HUES64 (cell line): ENCODE data around the gene OLIG3.

Experiments used
- H3K27ac ChIP-seq: 2 replicates; pipeline ENCODE4 v1.7.0; 2013; ENCODE audit warnings: low read depth, low read length, inconsistent platforms
- H3K27me3 ChIP-seq: 2 replicates; pipeline ENCODE4 v1.6.1; 2013; ENCODE audit warnings: mild to moderate bottlenecking, low read length; ENCODE audit not compliant: insufficient read depth
- H3K36me3 ChIP-seq: 2 replicates; pipeline ENCODE4 v1.6.1; 2013; ENCODE audit warnings: mild to moderate bottlenecking, low read length; ENCODE audit not compliant: insufficient read depth
- H3K4me1 ChIP-seq: 2 replicates; pipeline ENCODE4 v1.6.1; 2013; ENCODE audit warnings: mild to moderate bottlenecking, low read length, moderate library complexity; ENCODE audit not compliant: insufficient read depth
- H3K4me3 ChIP-seq: 2 replicates; pipeline ENCODE4 v1.5.1; 2013; ENCODE audit warnings: mild to moderate bottlenecking, low read length, moderate library complexity
- H3K9ac ChIP-seq: 2 replicates; pipeline ENCODE4 v1.6.1; 2013; ENCODE audit warnings: mild to moderate bottlenecking, low read depth, low read length
- H3K9me3 ChIP-seq: 2 replicates; pipeline ENCODE4 v1.6.1; 2013; ENCODE audit warnings: low read depth, low read length; ENCODE audit not compliant: insufficient read depth
- WGBS: fragments of 150-250, 120-280 bp; methylation state at CpG from one replicate; pipeline ENCODE4 v1.1.7; 2013; ENCODE audit warnings: missing lambda C conversion rate; 5-methylcytosine and 5-hydroxymethylcytosine counted together

The OLIG3 gene

DNA sequence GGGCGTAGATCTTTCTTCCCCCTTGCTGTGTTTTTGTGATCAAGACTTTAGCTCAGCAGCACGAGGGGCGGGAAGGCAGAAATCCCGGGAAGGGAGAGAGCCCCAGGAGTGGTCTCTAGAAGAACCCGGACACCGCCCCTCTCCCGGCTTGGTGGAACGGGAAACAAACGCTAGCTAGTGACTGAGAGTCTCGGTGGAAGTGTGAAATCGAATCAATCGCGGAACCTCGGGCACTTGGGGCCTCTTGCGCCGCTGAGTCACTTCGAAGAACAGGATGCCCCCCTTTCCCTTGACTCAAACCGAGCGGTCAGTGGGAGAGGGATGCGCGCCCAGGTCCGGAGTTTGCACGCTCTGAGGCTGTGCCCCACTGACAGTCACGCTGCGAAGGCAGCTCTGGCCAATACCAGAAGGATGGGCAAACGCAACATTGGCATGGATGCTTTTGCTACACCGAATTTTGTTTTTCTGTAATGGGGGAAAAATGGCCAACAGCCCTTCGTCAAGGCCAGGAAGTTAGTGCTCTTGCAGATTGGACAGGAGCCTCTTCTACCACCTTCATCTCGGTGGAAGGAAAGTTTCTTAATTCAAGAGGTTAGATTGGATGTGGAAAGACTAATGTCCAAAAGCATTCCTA, 1.6 kb upstream of the OLIG3 start:
- peaks cover 99% of the 10 kb centered on the region for H3K27me3 ChIP-seq
- no peak overlapping the region for H3K9ac ChIP-seq
- H3K27ac ChIP-seq, result no peak overlapping the region
- peaks cover 42% of the 10 kb centered on the region for H3K4me1 ChIP-seq
- peak overlapping the region; percentile 49 for H3K4me3 ChIP-seq
- H3K36me3 ChIP-seq, result no peaks in the 10 kb centered on the region
- H3K9me3 ChIP-seq, result no peaks in the 10 kb centered on the region
- WGBS, result under 1% methylated on average over 28 of the region's 29 CpGs

DNA sequence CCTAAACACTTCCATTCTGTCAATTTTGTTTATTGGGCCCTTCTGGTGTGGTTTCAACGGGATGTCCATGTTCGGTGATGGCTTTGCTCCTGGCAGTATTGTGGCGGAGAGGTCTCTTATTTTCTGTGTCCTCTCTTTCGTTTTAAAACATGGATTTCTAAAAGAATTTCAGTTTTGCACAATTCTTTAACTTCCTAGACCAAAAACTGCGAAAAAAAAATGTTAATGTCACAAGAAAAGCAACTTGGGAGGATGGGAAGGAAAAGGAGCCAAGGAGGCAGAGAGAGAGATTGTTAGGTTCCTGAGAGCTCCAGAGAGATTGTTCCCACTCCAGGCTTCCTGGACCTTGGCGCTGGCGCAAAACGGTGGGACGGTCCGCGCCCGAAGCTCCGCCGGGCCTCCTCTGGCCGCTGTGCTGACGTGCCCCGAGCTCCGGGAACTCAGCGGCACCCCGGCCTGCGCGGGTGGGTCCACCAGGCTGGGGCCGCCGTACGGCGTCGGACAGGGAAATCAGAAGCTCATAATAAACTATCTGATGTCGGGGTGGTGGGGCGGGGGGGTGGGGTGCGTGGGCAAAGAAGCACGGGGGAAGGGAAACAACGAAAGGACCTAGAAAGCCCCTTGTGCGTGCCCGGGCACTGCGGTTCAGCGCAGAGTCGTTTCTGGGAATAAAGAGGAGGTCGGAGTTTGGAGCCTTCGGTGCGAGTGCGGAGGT, 951 bp upstream of the OLIG3 start:
- under 1% methylated on average over 40 of the region's 41 CpGs for WGBS
- no peaks in the 10 kb centered on the region for H3K9me3 ChIP-seq
- H3K4me3 ChIP-seq, result peak overlapping the region; percentile 49

DNA sequence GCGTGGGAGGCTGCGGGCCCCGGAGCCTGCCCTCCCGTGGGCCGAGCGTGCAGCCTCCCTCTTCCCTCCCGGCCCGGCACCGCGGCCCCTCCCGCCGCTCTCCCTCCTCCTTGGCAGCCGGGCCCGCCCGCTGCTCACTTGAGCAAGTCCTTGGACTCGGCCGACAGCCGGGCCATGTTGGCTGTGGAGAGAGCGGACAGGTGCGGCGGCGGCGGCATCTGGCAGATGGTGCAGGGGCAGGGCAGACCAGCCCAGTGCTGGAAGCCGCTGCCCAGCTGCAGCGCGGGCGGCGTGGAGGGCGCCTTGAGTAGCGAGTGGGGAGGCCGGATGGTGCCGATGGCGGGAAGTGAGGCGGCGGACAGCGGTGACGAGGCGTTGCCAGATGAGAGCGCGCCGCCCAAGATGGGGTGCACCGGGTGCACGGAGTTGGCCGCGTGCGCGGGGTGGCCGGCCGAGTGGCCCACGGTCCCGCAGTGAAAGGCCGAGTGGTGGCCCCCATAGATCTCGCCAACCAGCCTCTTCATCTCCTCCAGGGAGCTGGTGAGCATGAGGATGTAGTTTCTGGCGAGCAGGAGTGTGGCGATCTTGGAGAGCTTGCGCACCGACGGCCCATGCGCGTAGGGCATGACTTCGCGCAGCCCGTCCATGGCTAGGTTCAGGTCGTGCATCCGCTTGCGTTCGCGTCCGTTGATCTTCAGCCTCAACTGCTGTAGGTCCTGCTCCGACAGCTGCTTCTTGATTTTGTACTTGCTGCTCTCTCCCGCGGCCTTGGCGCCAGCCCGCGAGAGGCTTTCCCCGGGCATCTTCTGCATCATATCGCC, 766 bp downstream of the OLIG3 start:
- Histone ChIP-seq H3K4me1 (peaks cover 52% of the 10 kb centered on the region), H3K4me3 (peak overlapping the region; percentile 49), H3K9me3 (no peaks in the 10 kb centered on the region), H3K9ac (no peak overlapping the region), H3K27me3 (peaks cover 99% of the 10 kb centered on the region), H3K36me3 (no peaks in the 10 kb centered on the region), H3K27ac (peak overlapping the region; percentile 21; the same call in 1 of the 2 replicates)
- WGBS, result under 1% methylated on average over 76 of the region's 77 CpGs

More for the DNA sequence above, 951 bp upstream of the OLIG3 start:
- Histone ChIP-seq H3K36me3 (no peaks in the 10 kb centered on the region), H3K27ac (peak overlapping the region; percentile 46; the same call in 1 of the 2 replicates), H3K4me1 (peaks cover 49% of the 10 kb centered on the region), H3K27me3 (peaks cover 99% of the 10 kb centered on the region), H3K9ac (no peak overlapping the region)

GRCh38 chr6:137492289-137493217, 1.6 kb downstream of the OLIG3 start:
- no peak overlapping the region for H3K27ac ChIP-seq
- no peaks in the 10 kb centered on the region for H3K9me3 ChIP-seq
- no peaks in the 10 kb centered on the region for H3K36me3 ChIP-seq
- 1% methylated on average over 25 of the region's 29 CpGs for WGBS
- peaks cover 99% of the 10 kb centered on the region for H3K27me3 ChIP-seq
- peaks cover 54% of the 10 kb centered on the region for H3K4me1 ChIP-seq
- H3K4me3 ChIP-seq, result peak overlapping the region; percentile 49
- H3K9ac ChIP-seq, result no peak overlapping the region

DNA sequence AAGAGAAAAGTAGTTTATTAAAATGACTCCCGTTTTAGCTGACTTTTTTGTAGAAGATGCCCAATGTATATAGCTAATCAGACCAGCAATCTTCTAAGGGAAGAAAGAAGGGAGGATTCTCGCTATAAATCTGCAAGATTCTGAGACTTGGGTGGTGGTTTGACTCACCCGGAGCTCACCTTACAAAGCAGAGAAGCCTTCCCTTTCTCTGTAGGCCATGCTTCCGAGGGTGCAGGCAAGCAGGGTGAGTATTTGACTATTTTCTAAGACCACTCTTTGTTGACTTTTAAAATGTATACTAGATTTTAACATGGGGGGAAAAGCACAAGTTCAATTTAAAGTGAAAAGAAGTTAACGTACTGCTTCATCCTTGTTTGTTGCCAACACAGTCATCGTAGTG, 2.7 kb downstream of the OLIG3 start:
- WGBS, result 11% methylated on average over 5 of the region's 6 CpGs
- peaks cover 99% of the 10 kb centered on the region for H3K27me3 ChIP-seq

DNA sequence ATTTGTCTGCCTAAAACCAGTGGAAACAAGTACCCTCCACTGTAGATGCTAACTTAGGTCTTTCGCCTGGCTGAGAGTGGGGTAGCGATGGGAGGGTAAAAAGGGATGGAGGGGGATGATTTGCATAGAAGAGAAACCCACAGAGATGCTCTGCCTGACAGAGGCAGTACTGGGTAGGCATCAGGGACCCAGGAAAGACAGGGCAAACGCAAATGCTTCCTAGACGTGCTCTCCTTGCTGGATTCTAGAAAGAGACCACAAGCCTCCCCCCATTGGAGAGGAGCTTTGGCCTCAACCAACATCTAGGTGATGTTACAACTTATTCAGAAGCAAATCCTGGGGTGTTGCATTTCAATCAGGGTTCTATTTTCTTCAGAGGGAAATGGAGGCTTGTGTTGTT, 3.2 kb downstream of the OLIG3 start:
- H3K9ac ChIP-seq, result no peak overlapping the region
- H3K27me3 ChIP-seq, result peaks cover 99% of the 10 kb centered on the region
- no peaks in the 10 kb centered on the region for H3K9me3 ChIP-seq
- no peaks in the 10 kb centered on the region for H3K36me3 ChIP-seq
- 15% methylated on average over 4 of the region's 4 CpGs for WGBS
- no peak overlapping the region for H3K27ac ChIP-seq
- no peak overlapping the region for H3K4me3 ChIP-seq
- peaks cover 62% of the 10 kb centered on the region for H3K4me1 ChIP-seq

More for the DNA sequence above, 2.7 kb downstream of the OLIG3 start:
- Histone ChIP-seq H3K4me1 (peaks cover 62% of the 10 kb centered on the region), H3K27ac (no peak overlapping the region), H3K9ac (no peak overlapping the region), H3K4me3 (0 out of 2 replicates have a peak overlapping the region, but pooled peaks have one; percentile 12), H3K9me3 (no peaks in the 10 kb centered on the region), H3K36me3 (no peaks in the 10 kb centered on the region)

- Histone ChIP-seq H3K27ac (no peak overlapping the region; the same call in 1 of the 2 replicates), H3K9ac (no peak overlapping the region), H3K9me3 (no peaks in the 10 kb centered on the region), H3K27me3 (peaks cover 100% of the 10 kb centered on the region), H3K4me1 (peaks cover 63% of the 10 kb centered on the region), H3K4me3 (peak overlapping the region; percentile 54), H3K36me3 (no peaks in the 10 kb centered on the region)
- 9% methylated on average over 19 of the region's 19 CpGs for WGBS
Observed at GRCh38 chr6:137490006-137490905, 3.9 kb downstream of the OLIG3 start.

DNA sequence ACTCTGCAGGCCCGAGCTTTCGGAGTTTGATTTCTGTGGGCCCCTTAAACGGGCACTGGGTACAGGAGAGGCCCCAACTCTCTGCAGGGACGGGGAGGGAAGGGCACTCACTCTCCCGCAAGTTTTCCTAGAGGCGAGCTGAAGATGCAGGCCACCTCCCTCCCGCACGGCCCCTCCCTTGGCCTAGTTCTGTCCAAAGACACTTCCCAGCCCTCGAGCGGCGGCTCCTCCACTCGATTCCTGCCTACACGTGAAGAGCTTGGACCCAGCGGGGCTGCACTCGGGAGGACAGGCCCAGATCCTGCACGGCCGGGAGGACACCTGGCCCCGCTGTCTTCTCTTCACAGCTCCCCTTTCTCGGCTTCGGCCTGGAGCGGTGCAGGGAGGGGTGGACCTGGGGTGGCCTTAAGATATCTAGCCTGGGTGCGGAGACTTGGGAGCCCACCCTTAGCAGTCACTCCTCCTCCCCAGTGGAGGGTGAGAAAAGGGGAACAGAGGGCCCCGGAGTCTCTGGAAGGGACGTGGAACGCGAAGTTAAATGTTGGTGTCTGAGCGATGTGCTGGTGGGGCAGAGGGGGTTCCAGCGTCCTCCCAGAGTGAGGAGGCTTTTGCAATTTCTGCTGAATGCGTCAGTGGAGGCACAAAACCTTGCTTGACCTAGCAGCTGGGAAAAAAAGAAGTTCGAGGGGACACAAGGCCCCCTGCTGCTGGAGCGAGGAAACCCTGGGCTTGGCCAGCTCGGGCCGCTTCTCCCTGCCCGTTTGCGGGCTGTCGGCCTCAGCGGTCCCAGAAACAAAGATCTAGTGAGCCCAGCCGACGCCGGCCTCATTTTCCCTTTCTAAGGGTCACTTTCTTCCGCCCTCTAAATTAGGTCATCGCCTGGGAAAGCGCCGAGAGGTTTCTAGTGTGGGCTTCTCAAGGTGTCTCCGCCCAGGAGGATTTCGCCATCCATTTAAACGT, 4.9 kb downstream of the OLIG3 start:
- WGBS, result 1% methylated on average over 46 of the region's 47 CpGs
- no peaks in the 10 kb centered on the region for H3K36me3 ChIP-seq
- H3K4me1 ChIP-seq, result peaks cover 56% of the 10 kb centered on the region
- peak overlapping the region; percentile 54 for H3K4me3 ChIP-seq
- peak overlapping the region; percentile 20; the same call in 1 of the 2 replicates for H3K9ac ChIP-seq
- H3K27ac ChIP-seq, result no peak overlapping the region; the same call in 1 of the 2 replicates
- H3K9me3 ChIP-seq, result no peaks in the 10 kb centered on the region
- peaks cover 100% of the 10 kb centered on the region for H3K27me3 ChIP-seq
